GM19395 (cell line): ENCODE data around the gene SLC9C2.
"Not testable (repeated sequence)": the region's sequence is repeated elsewhere in the genome, so short reads cannot be mapped to it uniquely, and the experiment has no call there.

Experiments used
- ATAC-seq: cut with Tn5 transposase; IDR thresholded peaks from one replicate; pipeline ENCODE4 v1.9.1; 2021; ENCODE audit warnings: mild to moderate bottlenecking, moderate library complexity; ENCODE audit not compliant: unreplicated experiment

SLC9C2 gene

DNA sequence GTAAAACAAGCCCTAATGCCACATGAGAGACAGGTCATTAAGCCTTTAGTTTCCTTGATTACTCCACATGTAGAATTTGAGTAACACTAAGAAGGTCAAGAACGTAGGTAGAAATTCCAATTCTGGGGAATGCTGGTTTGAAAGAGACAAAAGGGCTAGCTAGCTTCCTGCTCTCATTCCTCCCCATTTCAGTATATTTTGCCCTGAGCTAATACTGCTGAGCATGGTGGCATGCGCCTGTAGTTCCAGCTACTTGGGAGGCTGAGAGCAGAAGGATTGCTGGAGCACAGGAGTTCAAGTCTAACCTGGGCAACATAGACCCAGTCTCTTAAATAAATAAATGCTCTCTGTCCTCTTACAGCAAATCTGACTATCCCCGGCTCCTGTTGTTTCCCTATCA, 112.9 kb downstream of the SLC9C2 start:
- ATAC-seq, result no peak

DNA sequence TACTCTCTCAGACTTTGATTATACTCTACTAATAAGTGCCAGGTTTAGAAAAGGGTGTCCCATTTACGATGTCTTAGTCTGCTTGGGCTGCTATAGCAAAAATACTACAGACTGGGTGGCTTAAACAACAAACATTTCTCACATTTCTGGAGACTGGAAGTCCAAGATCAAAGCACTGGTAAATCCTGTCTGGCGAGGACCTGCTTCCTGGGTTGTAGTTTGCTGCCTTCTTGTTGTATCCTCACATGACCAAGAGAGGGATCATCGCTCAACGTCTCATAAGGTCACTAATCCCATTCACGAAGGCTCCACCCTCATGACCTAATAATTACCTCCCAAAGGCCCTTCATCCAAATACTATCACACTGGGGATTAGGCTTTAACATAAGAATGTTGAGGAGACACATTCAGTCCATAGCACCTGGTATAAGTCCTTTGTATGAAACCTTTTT, 113.7 kb downstream of the SLC9C2 start:
- no peak for ATAC-seq

DNA sequence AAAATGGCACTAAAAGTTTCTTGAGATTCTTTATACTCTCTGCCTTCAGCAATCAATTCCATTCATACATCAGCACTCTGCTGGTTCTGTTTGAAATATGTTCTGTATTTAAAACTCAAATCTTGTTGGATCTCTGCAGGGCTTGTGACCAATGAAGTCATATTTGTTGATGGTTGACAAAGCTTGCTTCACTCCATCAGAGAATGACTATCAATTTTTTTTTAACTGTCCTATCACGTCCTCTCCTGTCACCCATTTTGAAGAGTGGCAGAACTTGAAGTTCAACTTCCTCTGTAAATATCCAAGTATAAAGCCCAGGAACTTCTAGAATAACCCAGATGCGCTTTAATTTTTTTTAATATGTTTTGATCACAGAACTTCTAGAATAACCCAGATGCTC, 114.9 kb downstream of the SLC9C2 start:
- no peak for ATAC-seq

DNA sequence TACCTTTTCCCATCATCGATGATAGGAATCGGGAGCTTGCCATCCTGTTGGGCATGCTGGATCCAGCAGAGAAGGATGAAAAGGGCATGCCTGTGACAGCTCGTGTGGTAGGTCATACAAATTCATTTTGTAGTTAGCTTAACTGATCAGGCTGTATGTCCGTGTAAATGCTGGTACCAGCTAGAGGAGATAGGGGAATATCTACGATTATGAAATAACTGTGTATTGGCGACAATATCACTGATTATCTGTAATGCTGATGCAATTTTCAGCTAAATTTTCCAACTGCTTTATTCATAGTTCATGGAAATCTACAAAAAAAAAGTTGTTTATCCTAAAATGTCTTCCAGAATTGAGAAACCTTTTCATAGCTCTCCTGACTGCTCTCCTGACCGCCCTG, 117.5 kb downstream of the SLC9C2 start:
- ATAC-seq, result no peak

DNA sequence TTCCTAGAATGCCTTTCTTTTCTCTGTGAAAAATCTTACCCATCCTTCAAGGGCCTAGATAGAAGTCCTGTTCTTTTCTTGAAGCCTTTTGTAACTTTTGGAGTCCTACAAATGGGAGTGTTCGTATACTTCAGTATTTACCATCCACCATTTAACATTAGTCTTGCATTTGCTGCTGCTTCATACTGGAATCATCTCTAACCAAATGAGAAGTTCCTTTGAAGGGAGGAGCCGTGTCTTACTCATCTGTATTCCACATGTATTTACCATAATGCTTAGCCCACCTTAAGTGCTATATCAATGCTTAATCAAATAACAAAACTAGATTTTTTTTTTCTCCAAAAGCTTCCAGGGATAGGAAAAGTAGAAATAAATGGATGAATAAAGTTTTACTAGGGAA, 118.6 kb downstream of the SLC9C2 start:
- no peak for ATAC-seq

DNA sequence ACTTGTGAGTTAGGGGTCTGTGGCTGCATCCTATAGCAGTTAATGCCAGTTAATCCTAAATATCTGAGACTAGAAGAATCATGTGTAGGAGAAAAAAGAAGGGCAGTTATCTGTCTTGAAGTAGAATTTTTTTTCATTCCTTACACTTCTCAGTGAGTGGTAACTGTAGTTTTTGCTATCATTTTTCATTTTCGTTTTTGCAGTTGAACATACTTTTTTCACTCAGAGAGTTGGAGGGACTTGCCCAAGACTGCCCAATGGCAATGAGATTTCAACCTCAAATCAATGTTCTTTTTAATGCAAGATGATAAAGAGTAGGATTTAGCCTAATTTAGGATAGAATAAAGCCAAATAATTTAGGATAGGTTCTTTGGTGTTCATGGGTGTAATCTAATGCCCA, 120.2 kb downstream of the SLC9C2 start:
- no peak for ATAC-seq

DNA sequence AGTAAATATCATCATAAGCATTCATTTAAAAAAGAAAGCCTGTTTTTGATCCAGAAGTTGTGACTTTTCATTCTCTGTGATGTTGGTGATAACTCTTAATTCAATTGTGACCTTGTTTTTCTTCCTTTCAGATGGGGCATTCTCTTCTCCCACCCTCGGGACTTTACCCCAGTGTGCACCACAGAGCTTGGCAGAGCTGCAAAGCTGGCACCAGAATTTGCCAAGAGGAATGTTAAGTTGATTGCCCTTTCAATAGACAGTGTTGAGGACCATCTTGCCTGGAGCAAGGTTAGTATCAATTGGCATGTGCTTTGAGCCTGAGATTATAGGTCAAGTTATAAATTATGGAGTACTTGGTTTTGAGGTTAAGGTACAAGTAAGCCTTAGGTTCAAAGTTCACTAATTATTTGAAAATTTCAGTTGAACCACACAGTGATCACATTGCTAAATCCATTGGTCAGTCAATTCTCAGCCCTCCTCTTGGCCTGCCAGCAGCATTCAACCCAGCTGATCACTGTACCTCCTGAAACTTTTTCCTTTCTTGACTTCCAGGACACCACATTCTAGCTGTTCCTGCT, 121.6 kb downstream of the SLC9C2 start:
- ATAC-seq, result no peak

DNA sequence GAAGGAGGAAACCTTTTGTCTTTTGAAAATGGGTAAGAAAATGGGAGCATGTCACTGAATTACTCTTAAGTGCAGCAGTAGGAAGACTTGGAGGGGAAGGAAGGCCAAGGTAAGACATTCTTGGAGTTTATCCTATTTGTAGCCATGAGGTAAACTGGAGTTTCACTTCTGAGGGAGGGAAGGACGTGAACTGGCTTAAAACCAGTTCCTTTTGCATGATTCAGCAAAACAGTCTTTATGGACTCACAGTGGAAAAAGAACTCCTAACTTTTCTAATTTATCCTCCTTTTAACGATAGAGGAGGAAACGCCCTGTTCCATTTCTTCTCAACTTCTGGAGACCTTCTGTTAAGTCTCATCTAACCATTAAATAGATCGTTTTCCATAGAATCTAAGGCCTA, 123.2 kb downstream of the SLC9C2 start:
- ATAC-seq, result no peak

DNA sequence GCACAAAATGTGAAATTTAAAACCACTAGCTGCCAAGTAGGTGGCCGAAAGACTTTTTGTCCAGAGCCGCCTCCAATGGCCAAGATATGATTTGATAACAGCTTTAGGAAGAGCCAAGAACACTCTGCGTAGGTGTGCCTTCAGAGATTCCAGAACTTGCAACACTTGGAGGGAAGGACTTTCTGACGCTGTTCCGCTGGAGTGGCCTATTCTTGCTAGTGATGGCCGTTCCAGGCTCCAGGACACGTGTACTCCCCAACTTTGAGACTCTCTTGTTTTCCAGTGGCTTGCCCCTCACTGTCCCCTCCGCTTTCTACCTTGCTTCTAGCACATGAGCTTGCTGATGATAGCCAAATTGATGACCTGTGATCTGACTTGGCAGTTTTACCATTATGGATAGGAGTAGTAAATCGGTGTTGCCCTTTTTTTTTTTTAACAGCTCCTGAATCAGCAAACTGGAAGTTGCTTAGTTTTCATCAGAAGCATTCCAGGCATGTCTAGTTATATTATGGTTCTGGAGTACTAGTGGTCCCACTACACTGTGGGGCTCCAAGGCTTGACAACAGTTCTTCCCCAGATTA, 124.7 kb downstream of the SLC9C2 start:
- no peak for ATAC-seq

DNA sequence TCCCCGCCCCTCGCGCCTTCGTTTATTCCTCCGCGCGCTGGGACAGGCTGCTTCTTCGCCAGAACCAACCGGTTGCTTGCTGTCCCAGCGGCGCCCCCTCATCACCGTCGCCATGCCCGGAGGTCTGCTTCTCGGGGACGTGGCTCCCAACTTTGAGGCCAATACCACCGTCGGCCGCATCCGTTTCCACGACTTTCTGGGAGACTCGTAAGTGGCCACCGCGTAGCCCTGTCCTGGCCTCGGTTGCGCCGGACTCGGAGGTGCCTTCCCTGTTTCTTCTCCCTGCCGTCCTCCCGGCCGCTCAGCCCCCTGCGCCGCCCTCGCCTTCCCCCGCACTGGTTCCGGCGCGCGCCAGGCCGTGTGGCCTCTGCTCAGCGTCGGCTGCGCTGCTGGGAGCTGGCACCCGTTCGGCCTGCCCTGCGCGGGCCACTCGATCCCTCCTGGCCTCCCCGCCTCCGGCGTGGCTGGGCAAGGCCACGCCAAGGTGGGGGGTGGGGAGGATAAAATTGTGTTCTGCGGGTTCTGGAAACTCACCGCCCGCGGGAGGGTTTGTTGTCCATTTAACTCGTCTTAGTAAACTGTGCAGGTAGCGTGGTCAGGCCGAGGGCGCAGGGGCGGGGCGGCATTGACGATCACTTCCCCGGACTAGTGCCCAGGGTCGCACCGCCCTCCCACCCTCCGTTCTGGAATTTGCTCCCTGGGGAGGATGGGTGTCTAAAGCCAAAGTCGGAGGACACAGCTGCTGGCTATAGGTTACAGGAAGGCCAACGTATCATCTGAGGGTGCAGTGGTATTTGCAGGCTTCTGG, 125.4 kb downstream of the SLC9C2 start, which contains the start of gene PRDX6:
TSS of gene PRDX6 (plus strand) at position 50 of the 808 bp plus-strand sequence. CDS start at position 113, 63 bp downstream.
- peak; percentile 61 for ATAC-seq

DNA sequence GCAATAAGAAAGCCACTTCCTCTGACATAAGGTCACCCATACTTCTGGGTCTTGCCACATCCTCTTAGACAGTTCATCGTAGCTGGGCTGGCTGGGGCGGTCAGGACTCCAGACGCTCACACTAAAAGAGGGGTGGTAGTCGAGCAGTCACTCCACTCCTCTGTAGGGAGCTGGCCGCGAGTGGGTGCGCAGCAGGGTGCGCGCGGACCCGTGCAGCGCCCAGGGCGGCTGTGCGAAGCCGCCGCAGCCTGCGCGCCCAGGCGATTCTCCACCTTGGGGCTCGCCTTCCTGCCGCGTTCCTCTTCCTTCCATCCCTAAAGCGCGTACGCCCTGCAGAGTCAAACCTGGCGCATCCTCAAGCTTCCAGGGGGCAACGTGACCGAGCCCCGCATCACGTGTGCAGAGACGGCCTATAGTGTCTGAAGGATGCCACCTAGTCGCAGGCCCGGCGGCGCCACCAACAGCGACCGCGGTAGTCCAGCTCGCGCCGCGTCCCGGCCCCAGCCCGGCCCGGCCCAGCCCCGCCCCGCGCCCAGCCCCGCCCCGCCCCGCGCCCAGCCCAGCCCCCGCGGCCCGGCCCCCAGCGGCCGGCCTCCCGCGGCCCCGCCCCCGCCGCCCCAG, 126.1 kb downstream of the SLC9C2 start:
- ATAC-seq, result peak; percentile 97

DNA sequence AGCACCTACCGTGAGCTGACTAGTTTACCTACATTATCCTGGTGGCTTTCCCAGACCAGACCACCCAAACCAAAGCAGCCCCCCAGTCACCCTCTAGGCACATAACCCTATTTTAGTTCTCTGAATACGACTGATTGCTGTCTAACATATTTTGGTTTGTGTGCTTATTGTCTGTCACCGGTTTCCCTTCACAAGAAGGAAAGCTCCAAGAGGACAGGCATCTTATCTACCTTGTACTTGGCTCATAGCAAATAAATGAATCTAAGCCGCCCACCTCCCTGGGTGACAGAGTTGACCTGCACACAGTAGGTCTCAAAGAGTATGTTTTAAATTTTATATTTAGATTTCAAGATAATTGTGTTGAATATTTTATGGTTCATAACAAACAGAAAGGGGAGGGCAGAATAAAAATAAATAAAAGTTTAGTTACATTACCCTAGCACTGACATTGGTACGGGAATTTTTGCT, 126.6 kb downstream of the SLC9C2 start:
- ATAC-seq, result no peak

DNA sequence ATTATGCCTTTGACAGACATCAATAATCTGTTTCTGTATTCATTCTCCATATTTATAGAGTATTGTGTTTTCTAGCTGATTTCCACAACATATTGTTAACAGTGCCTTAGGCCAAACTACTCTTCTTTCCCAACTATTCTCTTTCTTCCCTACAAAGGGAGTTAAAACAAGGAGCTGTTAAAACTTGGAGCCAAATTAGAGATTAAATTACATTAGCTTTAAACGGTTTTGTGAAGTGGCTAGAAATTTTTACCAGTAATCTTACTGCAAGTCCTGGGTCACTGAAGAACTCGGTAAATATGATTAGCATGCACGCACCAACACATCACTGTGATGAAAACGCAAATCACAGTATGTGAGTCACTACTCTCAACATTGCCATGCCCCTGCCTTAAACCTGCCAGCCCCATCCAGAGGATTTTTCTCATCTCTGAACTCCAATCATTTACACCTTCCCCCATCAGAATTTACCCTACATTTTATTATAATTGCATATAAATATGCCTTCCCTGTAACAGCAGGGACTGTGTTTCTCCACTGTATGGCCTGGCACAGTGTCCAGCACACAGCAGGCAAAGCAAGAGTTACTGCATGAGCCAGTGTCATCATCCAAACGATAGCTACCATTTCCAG, 127.2 kb downstream of the SLC9C2 start:
- ATAC-seq, result no peak

DNA sequence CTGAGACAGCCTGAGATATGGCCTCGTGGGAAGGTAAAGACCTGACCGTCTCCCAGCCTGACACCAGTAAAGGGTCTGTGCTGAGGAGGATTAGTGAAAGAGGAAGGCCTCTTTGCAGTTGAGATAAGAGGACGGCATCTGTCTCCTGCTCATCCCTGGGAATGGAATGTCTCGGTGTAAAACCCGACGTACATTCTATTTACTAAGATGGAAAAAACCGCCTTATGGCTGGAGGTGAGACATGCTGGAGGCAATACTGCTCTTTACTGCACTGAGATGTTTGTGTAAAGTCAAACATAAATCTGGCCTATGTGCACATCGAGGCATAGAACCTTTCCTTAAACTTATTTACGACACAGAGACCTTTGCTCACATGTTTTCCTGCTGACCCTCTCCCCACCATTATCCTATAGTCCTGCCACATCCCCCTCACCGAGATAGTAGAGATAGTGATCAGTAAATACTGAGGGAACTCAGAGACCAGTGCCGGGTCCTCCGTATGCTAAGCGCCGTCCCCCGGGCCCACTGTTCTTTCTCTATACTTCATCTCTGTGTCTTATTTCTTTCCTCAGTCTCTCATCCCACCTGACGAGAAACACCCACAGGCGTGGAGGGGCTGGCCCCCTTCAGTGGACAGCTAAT, 128.0 kb downstream of the SLC9C2 start:
- ATAC-seq, result not testable (repeated sequence)

DNA sequence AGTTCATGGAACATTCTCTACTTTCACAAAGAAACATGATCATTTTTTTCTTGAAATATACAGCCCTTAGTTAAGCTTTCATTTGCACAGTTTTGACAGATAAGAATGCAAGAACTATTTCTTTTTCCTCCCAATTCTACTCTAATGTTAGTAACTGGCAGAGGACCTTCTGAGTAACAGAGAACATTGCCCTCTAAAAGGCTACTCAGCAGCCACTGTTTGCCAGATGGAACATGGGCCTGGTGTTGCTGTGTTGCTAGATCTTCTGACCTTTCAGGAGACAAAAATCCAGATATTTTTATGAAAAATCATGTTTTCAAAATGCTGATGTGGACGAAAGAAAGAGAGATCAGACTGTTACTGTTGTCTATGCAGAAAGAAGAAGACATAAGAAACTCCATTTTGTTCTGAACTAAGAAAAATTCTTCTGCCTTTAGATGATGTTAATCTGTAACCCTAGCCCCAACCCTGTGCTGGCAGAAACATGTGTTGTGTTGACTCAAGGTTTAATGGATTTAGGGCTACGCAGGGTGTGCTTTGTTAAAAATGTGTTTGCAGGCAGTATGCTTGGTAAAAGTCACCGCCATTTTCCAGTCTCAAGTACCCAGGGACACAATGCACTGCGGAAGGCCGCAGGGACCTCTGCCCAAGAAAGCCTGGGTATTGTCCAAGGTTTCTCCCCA, 128.6 kb downstream of the SLC9C2 start:
- no peak for ATAC-seq

DNA sequence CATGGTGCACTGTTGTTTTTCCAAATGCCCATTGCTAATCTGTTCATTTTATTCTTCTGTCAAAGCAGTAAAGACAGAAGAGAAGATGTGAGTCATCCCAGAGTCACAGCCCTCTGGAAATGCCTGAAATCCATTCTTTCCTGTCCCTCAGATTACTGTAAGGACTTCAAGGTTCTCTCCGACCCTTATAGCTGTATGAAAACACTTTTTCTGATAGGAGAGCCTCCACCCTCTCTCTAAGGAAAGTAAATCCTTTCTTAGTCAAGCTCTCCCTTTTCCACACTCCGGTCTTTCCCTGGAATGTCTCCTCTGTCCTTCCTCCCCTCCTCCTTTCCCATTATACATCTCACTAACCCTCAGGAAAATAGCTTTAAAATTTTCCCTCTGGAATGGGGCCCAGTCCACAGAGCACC, 129.3 kb downstream of the SLC9C2 start:
- no peak for ATAC-seq

DNA sequence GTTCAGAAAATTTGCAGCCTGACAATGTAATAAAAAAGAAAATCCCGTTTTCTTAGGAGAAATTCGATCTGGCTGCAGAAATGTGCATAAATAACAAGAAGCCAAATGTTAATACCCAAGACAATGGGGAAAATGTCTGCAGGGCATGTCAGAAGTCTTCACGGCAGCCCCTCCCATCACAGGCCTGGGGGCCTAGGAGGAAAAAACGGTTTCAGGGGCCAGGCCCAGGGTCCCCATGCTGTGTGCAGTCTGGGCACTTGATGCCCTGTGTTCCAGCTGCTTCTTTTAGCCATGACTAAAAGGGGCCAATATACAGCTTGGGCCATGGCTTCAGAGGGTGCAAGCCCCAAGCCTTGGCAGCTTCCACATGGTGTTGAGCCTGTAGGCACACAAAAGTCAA, 132.3 kb downstream of the SLC9C2 start:
- ATAC-seq, result no peak

DNA sequence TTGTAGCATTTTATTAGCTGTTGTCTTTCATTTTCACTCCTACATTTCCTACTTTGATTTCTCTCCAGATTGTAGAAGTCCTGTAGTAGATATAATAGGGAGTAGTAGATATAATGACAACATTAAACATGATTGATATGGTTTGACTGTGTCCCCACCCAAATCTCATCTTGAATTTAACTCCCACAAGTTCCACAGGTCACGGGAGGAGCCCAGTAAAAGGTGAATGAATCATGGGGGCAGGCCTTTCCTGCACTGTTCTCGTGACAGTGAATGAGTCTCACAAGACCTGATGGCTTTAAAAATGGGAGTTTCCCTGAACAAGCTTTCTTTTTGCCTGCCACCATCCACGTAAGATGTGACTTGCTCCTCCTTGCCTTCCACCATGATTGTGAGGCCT, 133.2 kb downstream of the SLC9C2 start:
- ATAC-seq, result no peak

DNA sequence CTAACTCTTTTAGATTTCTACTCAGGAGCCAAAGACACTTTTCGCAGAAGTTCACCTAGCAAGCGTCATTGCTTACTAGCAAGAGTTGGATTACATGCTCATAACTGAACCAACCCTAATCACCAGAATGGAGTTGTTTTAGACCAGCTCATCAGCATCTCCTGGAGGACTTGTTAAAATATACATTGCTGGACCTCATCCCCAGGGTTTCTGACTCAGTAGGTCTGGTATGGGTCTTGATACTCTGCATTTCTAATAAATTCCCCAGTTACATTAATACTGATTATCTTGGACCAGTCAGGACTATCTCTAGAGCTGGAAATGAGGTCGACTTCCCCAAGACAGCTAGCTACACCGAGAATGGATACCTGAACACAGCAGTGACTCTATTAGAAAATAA, 135.4 kb downstream of the SLC9C2 start:
- no peak for ATAC-seq

DNA sequence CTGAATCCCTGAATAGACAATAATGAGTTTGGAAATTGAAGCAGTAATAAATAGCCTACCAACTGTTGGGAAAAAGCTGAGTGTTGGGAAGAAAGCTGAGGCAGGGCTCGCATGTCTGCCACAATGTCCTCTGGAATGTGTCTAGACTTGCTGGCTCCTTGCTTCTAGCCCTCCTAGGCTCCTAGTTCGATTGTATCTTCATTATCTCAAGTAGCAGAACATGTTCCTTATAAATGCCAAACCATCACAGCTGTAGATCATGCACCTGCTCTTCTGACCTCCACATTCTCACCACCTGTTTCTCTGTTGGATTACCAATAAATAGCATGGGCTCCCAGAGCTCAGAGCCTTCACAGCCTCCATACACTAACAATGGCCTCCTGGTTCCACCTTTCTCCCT, 138.7 kb downstream of the SLC9C2 start:
- ATAC-seq, result not testable (repeated sequence)
